NT2/D1 (cell line): ENCODE data around the gene APOL1.

Experiments used
- SUZ12 ChIP-seq: IDR thresholded peaks from 2 replicates; pipeline ENCODE4 v1.6.1; 2011; ENCODE audit not compliant: insufficient read length, insufficient read depth; ENCODE audit errors: extremely low read depth
- YY1 ChIP-seq: IDR thresholded peaks from 2 replicates; pipeline ENCODE4 v1.6.1; 2011; ENCODE audit not compliant: insufficient read length, insufficient read depth
- ZNF274 ChIP-seq: IDR thresholded peaks from 2 replicates; pipeline ENCODE4 v1.6.1; 2011; ENCODE audit warnings: mild to moderate bottlenecking, low read depth, low read length

GRCh38 chr22:36311386-36312085 is 58.6 kb downstream of the APOL1 start:
- TF ChIP-seq YY1 (no peak), ZNF274 (no peak), SUZ12 (no peak)
